LNCaP clone FGC (cell line): ENCODE results near the gene ATP13A5.

Source experiments
- DNase-seq: peaks from one replicate; pipeline ENCODE4 v3.0.0-alpha.2; 2011; ENCODE audit warnings: low read depth
- H3K4me3 ChIP-seq: 2 replicates; pipeline ENCODE4 v1.5.1; 2011; ENCODE audit warnings: mild to moderate bottlenecking, low read depth, low read length, control low read depth
- TF ChIP-seq, protein P1 (sequence below): IDR thresholded peaks from 2 replicates; pipeline ENCODE4 v1.5.1; 2012; ENCODE audit warnings: mild to moderate bottlenecking; ENCODE audit not compliant: control insufficient read depth, insufficient read depth; ENCODE audit errors: extremely low read depth

The ATP13A5 gene

GRCh38 chr3:193310914-193311723 is 67.4 kb downstream of the ATP13A5 start:
- TF ChIP-seq, protein P1, sequence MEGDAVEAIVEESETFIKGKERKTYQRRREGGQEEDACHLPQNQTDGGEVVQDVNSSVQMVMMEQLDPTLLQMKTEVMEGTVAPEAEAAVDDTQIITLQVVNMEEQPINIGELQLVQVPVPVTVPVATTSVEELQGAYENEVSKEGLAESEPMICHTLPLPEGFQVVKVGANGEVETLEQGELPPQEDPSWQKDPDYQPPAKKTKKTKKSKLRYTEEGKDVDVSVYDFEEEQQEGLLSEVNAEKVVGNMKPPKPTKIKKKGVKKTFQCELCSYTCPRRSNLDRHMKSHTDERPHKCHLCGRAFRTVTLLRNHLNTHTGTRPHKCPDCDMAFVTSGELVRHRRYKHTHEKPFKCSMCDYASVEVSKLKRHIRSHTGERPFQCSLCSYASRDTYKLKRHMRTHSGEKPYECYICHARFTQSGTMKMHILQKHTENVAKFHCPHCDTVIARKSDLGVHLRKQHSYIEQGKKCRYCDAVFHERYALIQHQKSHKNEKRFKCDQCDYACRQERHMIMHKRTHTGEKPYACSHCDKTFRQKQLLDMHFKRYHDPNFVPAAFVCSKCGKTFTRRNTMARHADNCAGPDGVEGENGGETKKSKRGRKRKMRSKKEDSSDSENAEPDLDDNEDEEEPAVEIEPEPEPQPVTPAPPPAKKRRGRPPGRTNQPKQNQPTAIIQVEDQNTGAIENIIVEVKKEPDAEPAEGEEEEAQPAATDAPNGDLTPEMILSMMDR = no peak
- no peak for DNase-seq
- no peak overlapping the region for H3K4me3 ChIP-seq

DNA sequence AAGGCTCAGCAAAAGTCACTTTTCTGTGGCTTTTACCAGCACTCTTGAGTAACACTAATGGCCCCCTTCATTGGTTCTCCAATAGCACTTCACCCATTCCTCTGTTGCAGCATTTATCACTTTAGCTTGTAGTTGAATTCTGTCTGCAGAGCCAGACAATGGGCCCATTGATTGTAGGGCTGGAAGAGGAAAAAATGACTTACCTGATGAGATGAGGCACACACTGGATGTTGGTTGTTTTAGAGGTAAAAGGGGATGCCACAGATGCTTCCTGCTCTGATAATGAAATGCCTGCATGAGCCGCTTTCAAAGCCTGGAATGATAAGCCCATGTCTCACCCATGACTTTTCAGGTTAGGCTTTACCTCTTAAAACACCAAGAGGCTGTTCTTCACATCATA is 73.2 kb downstream of the ATP13A5 start:
- DNase-seq = no peak
- H3K4me3 ChIP-seq = no peak overlapping the region
- TF ChIP-seq, protein P1 = no peak

- TF ChIP-seq, protein P1 = no peak
- DNase-seq = no peak
- no peak overlapping the region for H3K4me3 ChIP-seq
These were observed 77.1 kb downstream of the ATP13A5 start for GRCh38 chr3:193301433-193301832.

DNA sequence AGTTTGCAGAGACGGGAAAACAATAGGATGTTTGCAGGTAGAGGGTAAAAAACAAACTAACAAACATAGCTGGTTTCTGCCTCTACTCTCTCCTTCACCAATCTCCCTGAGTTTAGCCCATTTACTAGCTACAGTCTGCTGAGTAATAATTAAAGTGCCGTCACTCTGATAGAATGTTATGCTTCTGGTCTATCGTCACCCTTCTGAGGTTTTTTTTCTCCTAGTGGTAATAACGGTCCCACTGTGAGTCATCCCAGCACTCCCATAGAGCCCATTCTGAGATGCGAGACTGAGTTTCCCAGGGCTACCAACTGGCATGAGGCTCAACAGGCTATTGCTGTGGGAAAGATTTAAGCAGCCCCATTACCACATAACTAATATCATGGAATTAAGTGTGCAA is 81.1 kb downstream of the ATP13A5 start:
- TF ChIP-seq, protein P1 = no peak
- H3K4me3 ChIP-seq = no peak overlapping the region
- no peak for DNase-seq

DNA sequence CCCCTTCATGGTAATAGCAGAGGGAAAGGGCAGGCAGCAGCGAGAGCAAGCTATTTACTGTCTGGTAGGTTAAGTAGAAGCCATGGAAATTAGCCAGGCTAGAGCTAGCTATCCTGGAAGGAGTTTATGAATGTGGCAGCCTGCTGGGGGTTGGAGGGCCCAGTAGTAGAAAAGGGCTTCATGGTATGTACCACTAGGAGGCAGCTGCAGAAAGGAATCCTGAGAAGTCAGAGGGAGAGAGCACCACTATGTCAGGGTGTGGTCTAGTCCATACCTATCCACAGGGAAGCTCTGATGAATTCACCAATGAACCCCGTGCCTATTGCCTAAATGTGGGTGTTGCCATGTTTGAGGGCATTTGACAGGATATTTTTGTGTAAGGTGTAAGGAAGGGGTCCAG is 82.6 kb downstream of the ATP13A5 start:
- TF ChIP-seq, protein P1 = no peak
- H3K4me3 ChIP-seq = no peak overlapping the region
- DNase-seq = no peak

GRCh38 chr3:193292386-193292785 is 86.2 kb downstream of the ATP13A5 start:
- TF ChIP-seq, protein P1 = no peak
- DNase-seq = no peak
- H3K4me3 ChIP-seq = no peak overlapping the region
